ENCODE measurements around the gene HBM. TPM values are rescaled to one million over a fixed set of nuclear protein-coding genes. Genes with fewer than 3 reads are reported as not detected.

HBM gene
- total and polyA plus RNA-seq, 10 of the 15 experiments (the other 5 are each of a cell fraction or from before 2014, with no cell fraction given): 0.23 TPM; not detected in 9

GRCh38 chr16:118857-119256 is 46.9 kb upstream of the HBM start:
- H3K9ac ChIP-seq (ENCODE audit: control insufficient read depth, insufficient read depth, low read length): no peak overlapping the region
- no peak overlapping the region for H2AFZ ChIP-seq (ENCODE audit: control insufficient read depth, low read depth, low read length)
- in situ Hi-C loops (cut with MboI) (no loop called here), intact Hi-C loops (cut with micrococcal nuclease; ENCODE audit: unreplicated experiment) (no loop called here)
- no peak for DNase-seq (ENCODE audit: low read depth, low spot score)
- no peaks in the 10 kb centered on the region for H3K9me3 ChIP-seq (replicated peaks; ENCODE audit: control insufficient read depth, insufficient read depth, low read length)
- no peaks in the 10 kb centered on the region for H3K79me2 ChIP-seq (ENCODE audit: control insufficient read depth, insufficient read depth, low read length)
- H3K27me3 ChIP-seq (replicated peaks in 1 of 2; ENCODE audit: control insufficient read depth in 2 of 2, insufficient read depth in 2 of 2, low read length in 1 of 2): no peaks in the 10 kb centered on the region
- BruUV-seq (replicated peaks): no TSS peak
- CTCF ChIA-PET: interaction anchor here (0.9 to 4.9 kb wide), 7 partner anchors 12 to 252 kb away, joined by 3 to 37 read pairs (median 4); partner anchors contain the start of gene MRPL28
- POLR2A ChIA-PET: interaction anchor here (0.5 kb wide), 1 partner anchor 469 kb away, joined by 5 read pairs; no protein-coding TSS in a partner anchor
- H3K4me3 ChIP-seq: no peak overlapping the region
- H3K36me3 ChIP-seq (ENCODE audit: control insufficient read depth in 2 of 2, insufficient read depth in 2 of 2, low read length in 1 of 2): peaks cover 6 to 8% of the 10 kb centered on the region in 2 experiments; a peak in 3 of 4 replicates
- no peak for TF ChIP-seq ZNF207 (IDR thresholded peaks at IDR 0.05; ENCODE audit: borderline replicate concordance)
- TF ChIP-seq FOS (IDR thresholded peaks at IDR 0.05; ENCODE audit: borderline replicate concordance, extremely low read depth, insufficient read length): no peak
- TF ChIP-seq HDGF (IDR thresholded peaks at IDR 0.05): no peak
- TF ChIP-seq ZNF24 (IDR thresholded peaks at IDR 0.05): no peak
- TF ChIP-seq HDAC2 (IDR thresholded peaks at IDR 0.05): no peak
- TF ChIP-seq ZNF687 (IDR thresholded peaks at IDR 0.05): no peak
- no peak for TF ChIP-seq CHD2 (IDR thresholded peaks at IDR 0.05; ENCODE audit: borderline replicate concordance, low read depth, low read length)
- no peak for TF ChIP-seq BMI1 (IDR thresholded peaks at IDR 0.05; ENCODE audit: borderline replicate concordance)
- TF ChIP-seq TARDBP (IDR thresholded peaks at IDR 0.05; ENCODE audit: borderline replicate concordance): no peak
- TF ChIP-seq NKRF (conservative IDR thresholded peaks at IDR 0.05): no peak
- no peak for TF ChIP-seq NFIC (IDR thresholded peaks at IDR 0.05; ENCODE audit: low read depth, low read length)
- TF ChIP-seq POLR2A (IDR thresholded peaks at IDR 0.05; ENCODE audit: low read depth, low read length): no peak
- no peak for TF ChIP-seq EED (IDR thresholded peaks at IDR 0.05; ENCODE audit: low read depth)
- no peak for TF ChIP-seq ZBTB11 (CRISPR knock-in tag; IDR thresholded peaks at IDR 0.05)
- H3K27ac ChIP-seq (ENCODE audit: control insufficient read depth, insufficient read depth): no peak overlapping the region
- no peak for FAIRE-seq
- WGBS (ENCODE audit: insufficient coverage, insufficient replicate concordance, low lambda C conversion rate, missing lambda C conversion rate): 91% methylated on average over 2 of the region's 2 CpGs
- SMC1A ChIA-PET (ENCODE audit: uncharacterized antibody, unreplicated experiment): interaction anchor here (1.7 to 3.3 kb wide), 2 partner anchors 15 to 244 kb away, joined by 4 to 12 read pairs; no protein-coding TSS in a partner anchor
- RAD21 ChIA-PET (ENCODE audit: unreplicated experiment): no interaction called here
- H3K4me1 ChIP-seq (ENCODE audit: control insufficient read depth, insufficient read depth, low read length): no peaks in the 10 kb centered on the region
- no peaks in the 10 kb centered on the region for H4K20me1 ChIP-seq (ENCODE audit: control insufficient read depth, insufficient read depth)
- H3K4me2 ChIP-seq (ENCODE audit: control insufficient read depth, insufficient read depth): no peak overlapping the region
- no peak for ATAC-seq

All from GM12878 (cell line).